Trophoblast cell (in vitro differentiated cells and primary cell): ENCODE measurements around the gene PEAK3.

ENCODE experiments used
- DNase-seq, 2 donors: peaks; one replicate each; pipeline ENCODE4 v3.0.0-alpha.2; 2016
- H2AFZ ChIP-seq: 2 replicates; pipeline ENCODE4 v1.6.1; 2013; ENCODE audit warnings: low read length, moderate library complexity, mild to moderate bottlenecking; ENCODE audit not compliant: insufficient read depth, poor library complexity
- H2AK5ac ChIP-seq: 2 replicates; pipeline ENCODE4 v1.6.1; 2013; ENCODE audit warnings: mild to moderate bottlenecking, low read length
- H2BK120ac ChIP-seq: 2 replicates; pipeline ENCODE4 v1.6.1; 2013; ENCODE audit warnings: low read length, mild to moderate bottlenecking, moderate library complexity; ENCODE audit not compliant: insufficient read depth, poor library complexity
- H2BK12ac ChIP-seq: 2 replicates; pipeline ENCODE4 v1.6.1; 2013; ENCODE audit warnings: mild to moderate bottlenecking, low read length, moderate library complexity
- H2BK5ac ChIP-seq: 2 replicates; pipeline ENCODE4 v1.6.1; 2013; ENCODE audit warnings: low read length, low read depth, moderate library complexity, mild to moderate bottlenecking; ENCODE audit not compliant: poor library complexity
- H3K14ac ChIP-seq: 2 replicates; pipeline ENCODE4 v1.6.1; 2013; ENCODE audit warnings: mild to moderate bottlenecking, low read length
- H3K18ac ChIP-seq: 2 replicates; pipeline ENCODE4 v1.6.1; 2013; ENCODE audit warnings: mild to moderate bottlenecking, low read length
- H3K23ac ChIP-seq: 2 replicates; pipeline ENCODE4 v1.6.1; 2013; ENCODE audit warnings: low read length
- H3K27ac ChIP-seq: 2 replicates; pipeline ENCODE4 v1.5.1; 2013; ENCODE audit warnings: low read depth, mild to moderate bottlenecking, inconsistent platforms, low read length, moderate library complexity
- H3K27me3 ChIP-seq: 2 replicates; pipeline ENCODE4 v1.6.1; 2013; ENCODE audit warnings: inconsistent platforms, mild to moderate bottlenecking, low read length, moderate library complexity; ENCODE audit not compliant: insufficient read depth
- H3K36me3 ChIP-seq, 2 experiments: 1 replicate in 1 of 2; 2 replicates in 1 of 2; pipeline ENCODE4 v1.6.1; 2013; ENCODE audit warnings: low read length in 2 of 2, mild to moderate bottlenecking in 2 of 2, moderate library complexity in 1 of 2; ENCODE audit not compliant: insufficient read depth in 2 of 2, control insufficient read depth in 1 of 2
- H3K4ac ChIP-seq: 2 replicates; pipeline ENCODE4 v1.6.1; 2013; ENCODE audit warnings: low read depth, mild to moderate bottlenecking, low read length, moderate library complexity
- H3K4me1 ChIP-seq, 2 experiments: 1 replicate in 1 of 2; 2 replicates in 1 of 2; pipeline ENCODE4 v1.6.1; 2013; ENCODE audit warnings: low read length in 2 of 2, mild to moderate bottlenecking in 2 of 2, moderate library complexity in 1 of 2; ENCODE audit not compliant: insufficient read depth in 2 of 2, control insufficient read depth in 1 of 2
- H3K4me2 ChIP-seq: 2 replicates; pipeline ENCODE4 v1.6.1; 2013; ENCODE audit warnings: inconsistent platforms, mild to moderate bottlenecking, low read length, moderate library complexity
- H3K4me3 ChIP-seq: 2 replicates; pipeline ENCODE4 v1.5.1; 2013; ENCODE audit warnings: mild to moderate bottlenecking, low read depth, low read length, inconsistent platforms
- H3K79me1 ChIP-seq: one replicate; pipeline ENCODE4 v1.6.1; 2013; ENCODE audit warnings: low read length
- H3K79me2 ChIP-seq: 2 replicates; pipeline ENCODE4 v1.6.1; 2013; ENCODE audit warnings: low read length, mild to moderate bottlenecking; ENCODE audit not compliant: control insufficient read depth, insufficient read depth, poor library complexity
- H3K9ac ChIP-seq: 2 replicates; pipeline ENCODE4 v1.6.1; 2013; ENCODE audit warnings: mild to moderate bottlenecking, low read length
- H3K9me3 ChIP-seq: 2 replicates; pipeline ENCODE4 v1.6.1; 2013; ENCODE audit warnings: low read depth, mild to moderate bottlenecking, control low read depth, inconsistent platforms, low read length; ENCODE audit not compliant: insufficient read depth
- H4K12ac ChIP-seq: 2 replicates; pipeline ENCODE4 v1.6.1; 2013; ENCODE audit warnings: low read depth, mild to moderate bottlenecking, low read length, moderate library complexity
- H4K8ac ChIP-seq: 2 replicates; pipeline ENCODE4 v1.6.1; 2013; ENCODE audit warnings: low read depth, mild to moderate bottlenecking, low read length, moderate library complexity
- H4K91ac ChIP-seq: one replicate; pipeline ENCODE4 v1.6.1; 2013; ENCODE audit warnings: low read depth, mild to moderate bottlenecking, low read length, moderate library complexity
- WGBS: extraction: QIAGEN DNeasy Blood & Tissue Kit; methylation state at CpG from one replicate; pipeline ENCODE4 v1.1.7; 2013; ENCODE audit warnings: missing lambda C conversion rate; ENCODE audit not compliant: insufficient read length, insufficient coverage; ENCODE audit errors: extremely low coverage; 5-methylcytosine and 5-hydroxymethylcytosine counted together

PEAK3 gene

DNA sequence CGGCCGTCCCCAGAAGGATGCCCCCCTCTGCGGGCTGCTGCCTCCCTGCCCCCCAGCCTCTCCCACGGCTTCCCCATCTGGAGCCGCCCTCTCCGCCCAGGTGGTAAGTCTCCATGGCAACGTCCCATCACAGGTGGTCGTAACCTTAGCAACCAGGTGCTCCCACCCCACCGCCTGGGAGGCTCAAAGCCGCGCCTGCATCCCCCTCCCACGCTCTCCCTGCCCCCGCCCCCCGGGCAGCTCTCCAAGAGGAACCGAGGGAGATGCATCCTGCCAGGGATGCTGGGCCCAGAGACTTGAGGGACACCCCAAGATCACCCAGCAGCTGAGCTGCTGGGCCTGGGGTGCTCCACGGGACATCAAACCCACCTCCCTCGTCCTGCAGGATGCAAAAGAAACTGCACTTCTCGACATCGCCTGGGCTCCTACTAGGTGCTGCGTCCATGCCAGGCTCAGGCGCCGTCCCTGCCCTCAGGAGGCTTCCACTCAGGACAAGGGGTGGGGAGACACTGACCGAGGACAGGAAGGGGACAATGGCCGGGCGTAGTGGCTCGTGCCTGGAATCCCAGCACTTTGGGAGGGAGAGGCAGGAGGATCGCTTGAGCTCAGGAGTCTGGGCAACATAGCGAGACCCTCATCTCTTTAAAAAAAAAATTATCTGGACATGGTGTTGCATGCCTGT, 31.0 kb upstream of the PEAK3 start:
- H3K4me3 ChIP-seq: no peak overlapping the region
- H3K9ac ChIP-seq: no peak overlapping the region
- H3K23ac ChIP-seq: no peak overlapping the region
- H2AFZ ChIP-seq: no peak overlapping the region
- peaks cover 5% of the 10 kb centered on the region for H3K27me3 ChIP-seq
- H2BK120ac ChIP-seq: no peak overlapping the region
- no peak overlapping the region for H4K12ac ChIP-seq
- no peak overlapping the region for H3K4me2 ChIP-seq
- H4K8ac ChIP-seq: no peak overlapping the region
- no peaks in the 10 kb centered on the region for H3K36me3 ChIP-seq
- H3K4ac ChIP-seq: no peak overlapping the region
- no peak overlapping the region for H3K14ac ChIP-seq
- H4K91ac ChIP-seq: no peak overlapping the region
- DNase-seq: no peak
- no peak overlapping the region for H3K27ac ChIP-seq
- H2BK5ac ChIP-seq: no peak overlapping the region
- H3K18ac ChIP-seq: no peak overlapping the region
- no peaks in the 10 kb centered on the region for H3K79me1 ChIP-seq
- peaks cover 0 to 3% of the 10 kb centered on the region in 2 experiments for H3K4me1 ChIP-seq
- no peak overlapping the region for H2AK5ac ChIP-seq
- H3K79me2 ChIP-seq: no peaks in the 10 kb centered on the region
- H3K9me3 ChIP-seq: peaks cover 12% of the 10 kb centered on the region
- H2BK12ac ChIP-seq: no peak overlapping the region
- WGBS: no CpG with 5 or more reads among the region's 28 CpGs

DNA sequence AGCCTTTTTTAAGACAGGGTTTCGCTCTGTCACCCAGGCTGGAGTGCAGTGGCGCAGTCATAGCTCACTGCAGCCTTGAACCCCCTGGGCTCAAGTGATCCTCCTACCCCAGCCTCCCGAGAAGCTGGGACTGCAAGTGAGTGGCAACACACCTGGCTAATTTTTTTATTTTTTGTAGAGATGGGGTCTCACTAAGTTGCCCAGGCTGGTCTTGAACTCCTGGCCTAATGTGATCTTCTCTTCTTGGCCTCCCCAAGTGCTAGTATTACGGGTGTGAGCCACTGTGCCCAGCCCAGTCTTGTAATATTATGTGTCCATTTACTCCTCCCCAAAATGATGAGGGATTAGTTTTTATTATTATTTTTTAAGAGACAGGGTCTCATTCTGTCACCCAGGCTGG, 29.1 kb upstream of the PEAK3 start:
- Histone ChIP-seq H3K36me3 (no peaks in the 10 kb centered on the region), H3K79me2 (no peaks in the 10 kb centered on the region), H2BK120ac (no peak overlapping the region), H3K4ac (no peak overlapping the region), H3K27me3 (peaks cover 21% of the 10 kb centered on the region), H4K8ac (no peak overlapping the region), H3K4me2 (no peak overlapping the region), H2AK5ac (no peak overlapping the region), H3K18ac (no peak overlapping the region), H3K14ac (no peak overlapping the region), H3K23ac (no peak overlapping the region), H3K9me3 (peaks cover 12% of the 10 kb centered on the region), H2AFZ (no peak overlapping the region), H2BK5ac (no peak overlapping the region), H3K4me3 (no peak overlapping the region), H4K91ac (no peak overlapping the region), H2BK12ac (no peak overlapping the region), H3K4me1 (peaks cover 0 to 3% of the 10 kb centered on the region in 2 experiments), H4K12ac (no peak overlapping the region), H3K9ac (no peak overlapping the region), H3K79me1 (no peaks in the 10 kb centered on the region), H3K27ac (no peak overlapping the region)
- WGBS: no CpG with 5 or more reads among the region's 4 CpGs
- no peak for DNase-seq

DNA sequence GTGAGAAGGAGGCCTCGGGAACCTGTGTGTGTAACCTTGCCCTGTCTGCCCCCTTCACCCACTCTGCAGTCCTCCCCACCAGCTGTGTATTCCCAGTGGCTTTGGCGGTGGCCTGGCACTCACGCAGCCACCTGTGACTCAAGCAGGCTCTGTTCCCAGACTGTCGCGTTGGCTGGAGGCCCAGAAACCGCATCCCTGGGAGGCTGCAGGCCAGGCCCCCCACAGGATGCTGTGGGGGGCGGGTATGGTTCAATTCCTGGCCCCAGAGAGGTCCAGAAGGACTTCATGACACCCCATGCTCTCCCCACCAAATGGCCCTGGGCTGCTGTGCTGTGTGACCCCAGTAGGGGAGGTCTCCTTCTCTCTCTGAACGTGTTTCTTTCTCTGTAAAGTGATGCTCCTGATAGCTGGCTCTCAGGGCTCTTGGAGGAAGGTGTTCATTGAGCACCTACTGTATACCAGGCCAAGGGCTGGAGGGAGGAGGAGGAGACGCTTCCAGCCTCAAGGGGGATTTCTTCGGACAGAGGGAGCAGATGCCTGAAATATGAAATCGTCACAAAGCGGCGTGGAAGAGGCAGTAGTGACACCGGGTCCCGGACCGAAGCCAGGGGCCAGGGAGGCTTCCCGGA, 27.9 kb upstream of the PEAK3 start:
- no peaks in the 10 kb centered on the region for H3K36me3 ChIP-seq
- H2AK5ac ChIP-seq: no peak overlapping the region
- DNase-seq: no peak
- no peak overlapping the region for H3K9ac ChIP-seq
- H2BK120ac ChIP-seq: no peak overlapping the region
- H3K79me2 ChIP-seq: no peaks in the 10 kb centered on the region
- no peak overlapping the region for H3K14ac ChIP-seq
- no peak overlapping the region for H3K4ac ChIP-seq
- no peak overlapping the region for H3K4me3 ChIP-seq
- no peak overlapping the region for H2BK12ac ChIP-seq
- H4K8ac ChIP-seq: no peak overlapping the region
- no peak overlapping the region for H2AFZ ChIP-seq
- H3K9me3 ChIP-seq: peaks cover 9% of the 10 kb centered on the region
- no peak overlapping the region for H4K12ac ChIP-seq
- H3K27ac ChIP-seq: no peak overlapping the region
- peaks cover 21% of the 10 kb centered on the region for H3K27me3 ChIP-seq
- H3K4me1 ChIP-seq: peaks cover 0 to 3% of the 10 kb centered on the region in 2 experiments
- H3K18ac ChIP-seq: no peak overlapping the region
- H3K4me2 ChIP-seq: no peak overlapping the region
- no peak overlapping the region for H3K23ac ChIP-seq
- no peaks in the 10 kb centered on the region for H3K79me1 ChIP-seq
- no CpG with 5 or more reads among the region's 17 CpGs for WGBS
- H2BK5ac ChIP-seq: no peak overlapping the region
- no peak overlapping the region for H4K91ac ChIP-seq

DNA sequence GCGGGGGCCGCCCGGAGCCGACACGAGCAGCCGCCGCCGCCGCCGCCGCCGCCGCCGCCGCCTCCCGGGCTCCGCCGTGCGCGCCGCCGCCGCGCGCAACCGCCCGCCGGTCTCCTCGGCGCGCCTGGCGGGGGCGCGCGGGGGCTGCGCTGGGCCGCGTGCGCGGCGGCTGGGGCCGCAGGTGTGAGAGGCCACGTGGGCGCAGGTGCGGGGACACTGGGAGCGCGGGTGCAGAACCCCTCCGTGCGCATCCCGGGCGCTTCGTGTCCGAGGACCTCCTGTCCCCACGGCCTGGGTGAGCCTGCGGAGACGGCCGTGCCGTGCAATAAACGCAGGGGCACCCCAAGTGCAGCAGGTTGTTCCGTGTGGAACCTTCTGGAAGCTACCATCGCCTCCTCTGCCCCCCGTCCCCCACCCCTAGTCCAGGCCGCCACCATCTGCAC, 26.2 kb upstream of the PEAK3 start, which contains the start of gene LINGO3:
LINGO3 (minus strand) TSS at position 41 of the 443 bp plus-strand sequence. CDS start 16,378 bp downstream, outside the sequence.
- peaks cover 6% of the 10 kb centered on the region for H3K9me3 ChIP-seq
- no peak within 1 kb of the TSS for H3K14ac ChIP-seq
- H3K4me2 ChIP-seq: peak within 1 kb of the TSS; percentile 55
- no peak within 1 kb of the TSS for H2AFZ ChIP-seq
- no peaks in the 10 kb centered on the region for H3K36me3 ChIP-seq
- no peak within 1 kb of the TSS for H4K8ac ChIP-seq
- H3K27me3 ChIP-seq: peaks cover 21% of the 10 kb centered on the region
- no peak for DNase-seq
- no peak within 1 kb of the TSS for H3K27ac ChIP-seq
- no peak within 1 kb of the TSS for H3K4me3 ChIP-seq
- H3K79me1 ChIP-seq: no peaks in the 10 kb centered on the region
- H4K91ac ChIP-seq: no peak within 1 kb of the TSS
- no peaks in the 10 kb centered on the region for H3K79me2 ChIP-seq
- no CpG with 5 or more reads among the region's 63 CpGs for WGBS
- no peak within 1 kb of the TSS for H3K9ac ChIP-seq
- H2BK120ac ChIP-seq: no peak within 1 kb of the TSS
- no peak within 1 kb of the TSS for H3K18ac ChIP-seq
- no peak within 1 kb of the TSS for H2BK5ac ChIP-seq
- H2BK12ac ChIP-seq: no peak within 1 kb of the TSS
- H4K12ac ChIP-seq: no peak within 1 kb of the TSS
- H3K23ac ChIP-seq: no peak within 1 kb of the TSS
- no peak within 1 kb of the TSS for H2AK5ac ChIP-seq
- H3K4me1 ChIP-seq: peaks cover 0 to 3% of the 10 kb centered on the region in 2 experiments
- H3K4ac ChIP-seq: no peak within 1 kb of the TSS
